OCI-LY7 (cell line): Measurements from ENCODE around the gene DNAH6. TPM values are rescaled to one million over a fixed set of nuclear protein-coding genes. Genes with fewer than 3 reads are reported as not detected.

Experiments
- BruUV-seq: library from RNA; stranded (reverse); fragments of 400-500 nt; replicated peaks from 2 replicates; lab custom pipeline; 2021; lab: Mats Ljungman, UMichigan
- CTCF ChIA-PET: fragments of 300-600 bp; sonication (Branson Sonifier 250); formaldehyde crosslinking; loops from one replicate; lab custom pipeline; 2022; ENCODE audit warnings: antibody characterized with exemption; ENCODE audit not compliant: unreplicated experiment; lab: Charles Lee
- POLR2A ChIA-PET: fragments of 300-600 bp; sonication (Branson Sonifier 250); formaldehyde crosslinking; loops from one replicate; lab custom pipeline; 2022; ENCODE audit warnings: antibody characterized with exemption; lab: Charles Lee
- DNase-seq: peaks from one replicate; pipeline ENCODE4 v3.0.0-alpha.2; 2015; ENCODE audit warnings: low spot score
- H2AFZ ChIP-seq: fragments of 200-600 bp; sonication (generic), shearing (Covaris generic); 2 replicates; pipeline ENCODE4 v1.6.1; 2014; ENCODE audit warnings: mild to moderate bottlenecking, antibody characterized with exemption, low read length, moderate library complexity
- H3K27ac ChIP-seq: fragments of 200-600 bp; sonication (generic); 2 replicates; pipeline ENCODE4 v1.5.1; 2014; ENCODE audit warnings: mixed run types, low read depth, mild to moderate bottlenecking, moderate library complexity, low read length, inconsistent platforms; ENCODE audit not compliant: poor library complexity, severe bottlenecking
- H3K36me3 ChIP-seq: fragments of 200-600 bp; sonication (generic); 2 replicates; pipeline ENCODE4 v1.6.1; 2014; ENCODE audit warnings: mild to moderate bottlenecking, antibody characterized with exemption, low read length, moderate library complexity, mixed read lengths; ENCODE audit not compliant: insufficient read depth
- H3K4me1 ChIP-seq: fragments of 200-600 bp; sonication (generic); 2 replicates; pipeline ENCODE4 v1.5.1; 2014; ENCODE audit warnings: mild to moderate bottlenecking, low read length; ENCODE audit not compliant: insufficient read depth, poor library complexity, severe bottlenecking
- H3K4me2 ChIP-seq: fragments of 200-600 bp; sonication (generic); 2 replicates; pipeline ENCODE4 v1.6.1; 2014; ENCODE audit warnings: mild to moderate bottlenecking, low read length
- H3K4me3 ChIP-seq: fragments of 200-600 bp; sonication (generic); 2 replicates; pipeline ENCODE4 v1.5.1; 2014; ENCODE audit warnings: mild to moderate bottlenecking, low read depth, low read length; ENCODE audit not compliant: poor library complexity, severe bottlenecking
- H3K79me2 ChIP-seq: fragments of 200-600 bp; sonication (generic); 2 replicates; pipeline ENCODE4 v1.6.1; 2016; ENCODE audit warnings: low read depth, mild to moderate bottlenecking, low read length, moderate library complexity, mixed read lengths; ENCODE audit not compliant: insufficient read depth
- H3K9me2 ChIP-seq: fragments of 200-600 bp; sonication (generic); 2 replicates; pipeline ENCODE4 v1.6.1; 2016; ENCODE audit warnings: mild to moderate bottlenecking, low read length, mixed read lengths; ENCODE audit not compliant: insufficient read depth
- H3K9me3 ChIP-seq: fragments of 200-600 bp; sonication (generic); 2 replicates; pipeline ENCODE4 v1.6.1; 2014; ENCODE audit warnings: mild to moderate bottlenecking, mixed run types, low read length, mixed read lengths
- H4K20me1 ChIP-seq: fragments of 200-600 bp; sonication (generic); 2 replicates; pipeline ENCODE4 v1.6.1; 2014; ENCODE audit warnings: mild to moderate bottlenecking, antibody characterized with exemption, low read length, moderate library complexity, mixed read lengths; ENCODE audit not compliant: insufficient read depth
- CTCF ChIP-seq: fragments of 200-600 bp; sonication (generic); conservative IDR thresholded peaks from 2 replicates; pipeline ENCODE4 v1.5.1; 2014; ENCODE audit warnings: mild to moderate bottlenecking, antibody characterized with exemption, low read length, moderate library complexity, mixed read lengths
- EZH2phosphoT487 ChIP-seq: fragments of 200-600 bp; sonication (generic); IDR thresholded peaks from 2 replicates; pipeline ENCODE4 v1.6.1; 2018; ENCODE audit warnings: low read depth, borderline replicate concordance, mild to moderate bottlenecking, mixed run types, antibody characterized with exemption, low read length, moderate library complexity, mixed read lengths
- intact Hi-C: fragments of 100-400 bp; cut with micrococcal nuclease; formaldehyde crosslinking; loops from one replicate; pipeline ENCODE4 v1.10.0; 2022; ENCODE audit not compliant: unreplicated experiment
- total RNA-seq, 2 experiments: library from RNA; depleted of rRNA in 1 of 2; stranded (reverse); fragments of >200 nt in 1 of 2; shearing (Covaris generic) in 1 of 2; gene quantifications; 2 replicates each; pipeline ENCODE4 v1.2.3, GENCODE V29; 2014 to 2022

Gene DNAH6
- total RNA-seq, 2 experiments from 2014 or later, result 0.63 to 1.6 TPM

GRCh38 chr2:84823788-84824187 lies 307.5 kb downstream of the DNAH6 start:
- no peak for DNase-seq
- no peaks in the 10 kb centered on the region for H3K9me2 ChIP-seq
- TF ChIP-seq EZH2phosphoT487 (no peak), CTCF (no peak)
- H3K9me3 ChIP-seq, result no peaks in the 10 kb centered on the region
- H3K4me1 ChIP-seq, result peaks cover 26% of the 10 kb centered on the region
- intact Hi-C loops, result no loop called here
- H3K79me2 ChIP-seq, result no peaks in the 10 kb centered on the region
- H3K36me3 ChIP-seq, result no peaks in the 10 kb centered on the region
- no peak overlapping the region for H3K27ac ChIP-seq
- H4K20me1 ChIP-seq, result no peaks in the 10 kb centered on the region
- H3K4me3 ChIP-seq, result no peak overlapping the region
- no peak overlapping the region for H2AFZ ChIP-seq
- ChIA-PET CTCF (no interaction called here), POLR2A (interaction anchor here (0.6 to 1.4 kb wide), 2 partner anchors 10 to 81 kb away, joined by 3 to 5 read pairs; no protein-coding TSS in a partner anchor)
- H3K4me2 ChIP-seq, result no peak overlapping the region
- BruUV-seq, result no TSS peak

GRCh38 chr2:84827978-84828575 lies 311.8 kb downstream of the DNAH6 start:
- CTCF ChIA-PET, result no interaction called here
- TF ChIP-seq CTCF (no peak), EZH2phosphoT487 (no peak)

GRCh38 chr2:84829693-84830092 lies 313.4 kb downstream of the DNAH6 start:
- Histone ChIP-seq H3K9me3 (no peaks in the 10 kb centered on the region; the same call in 1 of the 2 replicates), H2AFZ (no peak overlapping the region), H3K79me2 (no peaks in the 10 kb centered on the region), H3K4me1 (peaks cover 17% of the 10 kb centered on the region), H3K9me2 (no peaks in the 10 kb centered on the region), H4K20me1 (no peaks in the 10 kb centered on the region), H3K4me3 (no peak overlapping the region), H3K4me2 (no peak overlapping the region), H3K27ac (no peak overlapping the region), H3K36me3 (no peaks in the 10 kb centered on the region)
- CTCF ChIA-PET, result no interaction called here
- no TSS peak for BruUV-seq
- DNase-seq, result no peak
- no peak for TF ChIP-seq EZH2phosphoT487
- no peak for TF ChIP-seq CTCF
- intact Hi-C loops, result no loop called here
- POLR2A ChIA-PET, result no interaction called here

More at GRCh38 chr2:84827978-84828575, 311.8 kb downstream of the DNAH6 start:
- no peaks in the 10 kb centered on the region for H3K79me2 ChIP-seq
- no peak overlapping the region for H3K4me2 ChIP-seq
- no peaks in the 10 kb centered on the region for H3K9me2 ChIP-seq
- POLR2A ChIA-PET, result interaction anchor here (0.5 to 2.2 kb wide), 3 partner anchors 14 to 124 kb away, joined by 3 to 6 read pairs (median 5); no protein-coding TSS in a partner anchor
- H2AFZ ChIP-seq, result no peak overlapping the region
- intact Hi-C loops, result no loop called here
- H3K36me3 ChIP-seq, result no peaks in the 10 kb centered on the region
- H4K20me1 ChIP-seq, result no peaks in the 10 kb centered on the region
- peaks cover 12% of the 10 kb centered on the region for H3K4me1 ChIP-seq
- no peaks in the 10 kb centered on the region for H3K9me3 ChIP-seq
- no TSS peak for BruUV-seq
- no peak for DNase-seq
- no peak overlapping the region for H3K27ac ChIP-seq
- no peak overlapping the region for H3K4me3 ChIP-seq
